GM19328 (cell line): ENCODE data around the gene ACAA1.
"Not testable (repeated sequence)": the region's sequence is repeated elsewhere in the genome, so short reads cannot be mapped to it uniquely, and the experiment has no call there.

Experiments
- ATAC-seq: cut with Tn5 transposase; IDR thresholded peaks from one replicate; pipeline ENCODE4 v1.9.1; 2021; ENCODE audit warnings: mild to moderate bottlenecking, moderate library complexity; ENCODE audit not compliant: unreplicated experiment

The ACAA1 gene

DNA sequence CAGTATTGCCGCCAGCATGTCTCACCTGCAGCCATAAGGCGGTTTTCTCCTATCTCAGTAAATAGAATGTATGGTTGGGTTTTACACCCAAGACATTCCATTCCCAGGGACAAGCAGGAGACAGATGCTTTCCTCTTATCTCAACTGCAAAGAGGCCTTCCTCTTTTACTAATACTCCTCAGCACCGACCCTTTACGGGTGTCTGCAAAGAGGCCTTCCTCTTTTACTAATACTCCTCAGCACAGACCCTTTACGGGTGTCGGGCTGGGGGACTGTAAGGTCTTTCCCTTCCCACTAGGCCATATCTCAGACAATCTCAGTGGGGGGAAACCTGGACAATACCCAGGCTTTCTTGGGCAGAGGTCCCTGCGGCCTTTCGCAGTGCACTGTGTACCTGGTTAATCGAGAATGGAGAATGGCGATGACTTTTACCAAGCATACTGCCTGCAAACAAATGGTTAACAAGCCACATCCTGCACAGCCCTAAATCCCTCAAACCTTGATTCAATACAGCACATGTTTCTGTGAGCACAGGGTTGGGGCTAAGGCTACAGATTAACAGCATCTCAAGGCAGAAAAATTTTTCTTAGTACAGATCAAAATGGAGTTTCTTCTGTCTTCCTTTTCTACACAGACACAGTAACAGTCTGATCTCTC is 1.2 kb downstream of the ACAA1 start:
- not testable (repeated sequence) for ATAC-seq

- ATAC-seq: not testable (repeated sequence)
Observed at GRCh38 chr3:38134517-38135143, 2.3 kb downstream of the ACAA1 start.

DNA sequence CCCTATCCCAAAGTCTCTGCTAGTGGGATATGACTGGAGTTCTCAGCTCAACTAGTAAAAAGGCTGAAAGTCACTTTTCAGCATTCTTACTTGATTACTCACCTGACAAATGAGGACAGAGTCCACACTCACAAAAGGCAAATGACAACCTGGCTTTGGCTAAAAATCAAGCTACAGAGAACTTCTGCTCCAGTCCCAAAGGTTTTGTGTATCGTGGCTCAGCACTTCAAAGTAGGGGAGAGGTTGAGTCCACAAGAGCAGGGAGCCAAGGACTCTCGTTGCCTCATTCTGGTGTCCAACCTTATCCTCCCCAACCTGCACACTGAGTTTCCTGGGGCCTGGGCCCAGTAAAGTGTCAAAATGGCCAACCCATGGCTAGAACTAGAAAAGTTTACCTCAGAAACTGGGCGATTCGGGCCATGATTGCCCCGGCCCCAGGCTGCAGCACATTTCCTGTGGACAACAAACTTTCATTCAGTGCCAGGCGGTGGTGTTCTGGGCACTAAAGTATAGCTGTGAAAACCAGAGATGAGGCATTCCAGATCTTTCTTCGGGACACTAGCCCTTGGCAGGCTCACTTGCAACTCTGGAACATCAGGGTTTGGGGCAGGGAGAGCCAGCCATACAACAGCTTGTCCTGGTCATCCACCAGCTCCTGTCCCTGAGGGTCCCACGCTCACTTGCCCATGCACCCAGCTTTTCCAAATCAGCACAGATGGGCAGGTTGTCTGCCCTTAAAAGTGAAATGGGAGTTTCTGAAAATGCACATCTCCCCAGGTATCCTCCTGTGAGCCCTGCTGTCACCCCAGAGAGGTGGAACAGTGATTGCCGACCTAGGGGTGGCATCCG is 3.1 kb downstream of the ACAA1 start:
- no peak for ATAC-seq

GRCh38 chr3:38133209-38133556 is 3.7 kb downstream of the ACAA1 start:
- ATAC-seq: no peak

- ATAC-seq: no peak
Observed at GRCh38 chr3:38131621-38132369, 5.1 kb downstream of the ACAA1 start.

GRCh38 chr3:38130631-38131065 is 6.3 kb downstream of the ACAA1 start:
- no peak for ATAC-seq

DNA sequence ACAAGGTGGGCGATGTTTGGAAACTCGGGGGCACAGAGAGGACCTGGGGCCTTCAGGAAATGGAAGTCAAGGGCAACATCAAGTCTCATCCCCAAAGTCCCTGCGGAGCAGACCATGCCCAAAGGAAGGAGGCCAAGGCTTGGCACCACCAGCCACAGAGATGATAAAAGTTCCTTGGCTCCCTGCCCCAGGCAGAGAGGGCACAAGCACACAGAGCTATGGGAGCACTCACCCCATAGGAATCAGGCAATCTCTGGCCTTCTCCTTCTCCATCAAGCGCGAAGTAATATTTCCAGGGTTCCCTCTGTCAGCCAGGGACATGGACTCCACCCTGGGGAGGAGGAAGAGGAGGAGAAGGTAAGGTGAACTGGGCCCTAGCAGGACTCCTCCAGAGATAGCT is 7.9 kb downstream of the ACAA1 start:
- no peak for ATAC-seq

DNA sequence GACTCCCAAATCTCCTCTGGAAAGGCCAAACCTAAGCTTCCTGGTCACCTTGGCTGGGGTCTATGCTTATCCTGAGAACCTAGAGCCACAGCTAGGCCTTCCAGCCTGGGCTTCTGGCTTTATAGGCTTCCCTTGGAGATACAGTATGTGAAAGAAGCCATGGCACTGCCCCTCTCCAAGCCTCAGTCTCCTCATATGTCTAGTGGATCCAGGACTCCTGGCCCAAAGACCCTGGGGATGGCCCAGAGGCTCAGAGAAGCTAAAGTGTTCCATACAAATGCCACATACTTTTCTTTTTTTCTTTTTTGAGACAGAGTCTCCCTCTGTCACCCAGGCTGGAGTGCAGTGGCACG is 8.6 kb downstream of the ACAA1 start:
- no peak for ATAC-seq

DNA sequence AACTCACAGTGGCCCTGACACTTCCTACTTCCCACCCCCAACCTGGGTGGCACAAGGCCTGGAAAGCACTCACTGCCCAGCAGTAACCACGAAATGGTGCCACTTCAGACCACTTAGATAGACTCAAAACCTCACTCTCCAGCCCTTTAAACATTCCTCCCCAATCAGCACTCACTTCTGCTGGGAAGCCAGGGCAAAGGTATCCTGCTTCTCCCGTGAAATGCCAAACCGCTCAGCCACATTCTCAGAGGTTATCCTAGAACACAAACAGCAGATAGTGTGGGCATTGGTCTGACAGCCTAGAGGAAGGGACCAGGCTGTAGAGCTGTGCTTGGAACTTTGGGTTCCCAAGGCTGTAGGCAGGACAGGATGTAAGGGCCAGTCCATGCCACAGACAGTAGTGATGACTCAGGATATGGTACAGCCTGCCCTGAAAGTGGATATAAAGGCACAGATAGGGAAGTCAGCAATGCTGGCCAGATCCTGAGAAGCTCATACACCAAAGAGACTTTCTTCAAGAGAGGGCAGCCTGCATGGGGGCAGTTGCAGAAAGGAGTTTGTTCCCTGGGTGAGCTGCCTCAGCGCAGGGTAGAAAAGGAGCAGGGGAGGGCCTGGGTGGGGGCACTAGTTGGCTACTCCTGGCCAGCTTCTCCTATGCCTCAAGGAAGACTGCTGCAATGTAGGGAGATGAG is 9.2 kb downstream of the ACAA1 start:
- no peak for ATAC-seq

GRCh38 chr3:38126121-38126892 is 10.6 kb downstream of the ACAA1 start:
- ATAC-seq: no peak

DNA sequence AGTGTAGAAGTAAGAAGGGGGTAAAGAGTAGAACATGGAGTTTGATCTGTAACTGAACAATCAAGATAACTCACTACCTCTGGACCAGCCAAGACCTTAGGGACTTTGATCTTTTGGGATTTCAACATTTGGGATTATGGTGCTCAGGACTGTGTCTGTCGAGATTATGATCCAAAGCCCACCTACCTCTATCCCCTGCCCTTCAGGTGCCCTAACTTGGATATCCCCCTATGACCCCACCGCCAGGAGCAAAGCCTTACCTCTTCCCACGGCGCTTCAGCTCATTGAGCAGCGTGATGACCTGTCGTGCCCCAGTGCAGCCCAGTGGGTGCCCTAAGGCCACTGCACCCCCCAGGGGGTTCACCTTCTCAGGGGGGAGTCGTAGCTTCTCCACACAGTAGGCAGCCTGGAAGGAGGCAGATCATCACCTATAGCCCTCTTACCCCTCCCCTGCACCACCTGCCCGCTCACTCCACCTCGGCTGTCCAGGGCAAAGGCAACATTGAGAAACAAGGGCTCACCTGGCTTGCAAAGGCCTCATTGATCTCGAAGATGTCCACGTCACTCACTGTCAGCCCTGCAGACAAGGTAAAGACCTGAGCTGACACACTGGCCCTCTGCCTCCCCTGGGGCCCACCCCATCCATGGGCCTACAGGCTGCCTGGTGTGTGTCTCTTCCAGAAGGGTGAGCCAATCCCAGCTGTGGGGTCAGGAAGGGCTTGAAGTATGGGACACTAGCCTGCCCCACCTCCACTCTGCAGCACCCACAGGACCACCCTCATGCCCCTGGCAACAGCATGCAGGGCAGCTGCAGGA is 11.4 kb downstream of the ACAA1 start:
- no peak for ATAC-seq

GRCh38 chr3:38124324-38125122 is 12.4 kb downstream of the ACAA1 start:
- ATAC-seq: no peak

DNA sequence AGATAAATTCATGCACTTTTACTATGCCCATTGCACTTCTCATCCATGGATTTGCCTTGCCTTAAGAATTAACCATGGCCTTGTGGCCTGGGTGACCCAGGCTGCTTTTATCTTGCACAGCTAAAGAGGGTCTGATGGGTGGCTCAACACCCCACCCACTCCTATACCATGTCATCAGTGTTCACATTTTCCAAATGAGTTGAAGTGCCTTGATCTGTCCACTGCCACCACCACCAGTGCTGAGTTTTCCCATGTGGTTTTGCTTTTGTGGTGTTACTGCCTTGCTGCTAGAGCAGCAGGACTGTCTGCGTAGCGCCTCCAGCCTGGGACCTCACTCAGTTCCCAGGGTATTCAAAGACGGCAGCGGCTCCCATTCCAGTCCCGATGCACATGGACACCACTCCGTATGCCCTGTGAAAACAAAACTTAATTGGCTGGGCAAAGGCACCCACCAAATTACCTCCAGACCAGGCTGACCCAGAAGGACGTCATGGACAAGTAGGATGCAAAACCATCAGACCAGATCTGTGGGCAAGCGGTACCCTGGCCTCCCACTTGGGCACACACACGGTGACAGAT is 14.1 kb downstream of the ACAA1 start:
- no peak for ATAC-seq

DNA sequence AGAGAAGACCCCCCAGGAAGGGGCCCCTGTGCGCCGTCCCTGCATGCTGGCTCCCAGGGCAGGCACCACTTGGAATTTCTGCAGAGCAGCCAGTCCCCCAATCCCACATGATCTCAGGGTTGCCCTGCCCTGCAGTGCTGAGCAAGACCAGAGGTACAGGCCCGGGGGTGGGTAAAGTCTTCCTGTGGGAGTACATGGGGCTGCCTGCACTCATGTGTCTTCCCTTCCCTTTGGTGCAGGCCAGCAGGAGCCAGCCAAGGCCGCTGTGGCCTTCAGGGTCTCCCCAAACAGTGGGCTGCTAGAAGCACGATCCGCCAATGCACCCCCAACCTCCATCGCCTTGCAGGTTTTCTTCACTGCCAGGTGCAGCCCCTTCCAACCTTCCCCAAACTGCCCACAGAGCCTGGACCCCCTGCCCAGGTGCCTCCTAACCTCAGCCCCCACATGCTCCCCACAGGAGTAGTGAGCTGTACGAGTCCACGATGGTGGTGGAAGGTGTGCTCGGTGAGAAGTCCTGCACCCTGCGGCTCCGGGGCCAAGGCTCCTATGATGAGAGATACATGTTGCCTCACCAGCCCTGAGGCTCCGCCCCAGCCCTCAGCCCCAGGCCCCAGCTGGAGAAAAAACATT is 15.0 kb downstream of the ACAA1 start:
- ATAC-seq: no peak

DNA sequence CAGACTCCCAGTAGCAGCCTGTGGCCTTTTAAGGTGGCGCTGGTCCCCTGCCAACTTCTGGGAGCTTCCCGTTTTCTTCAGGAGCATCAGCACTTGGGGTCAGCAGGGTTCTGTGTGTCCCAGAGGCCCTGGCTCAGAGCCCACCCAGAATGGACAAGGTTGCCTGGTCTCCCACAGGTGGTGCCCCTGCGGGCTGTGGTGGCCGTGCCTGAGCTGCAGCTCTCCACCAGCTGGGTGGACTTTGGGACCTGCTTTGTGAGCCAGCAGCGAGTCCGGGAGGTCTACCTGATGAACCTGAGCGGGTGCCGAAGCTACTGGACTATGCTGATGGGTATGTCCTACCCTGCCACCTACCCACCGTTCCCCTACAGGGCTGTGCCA is 15.5 kb downstream of the ACAA1 start:
- ATAC-seq: no peak

DNA sequence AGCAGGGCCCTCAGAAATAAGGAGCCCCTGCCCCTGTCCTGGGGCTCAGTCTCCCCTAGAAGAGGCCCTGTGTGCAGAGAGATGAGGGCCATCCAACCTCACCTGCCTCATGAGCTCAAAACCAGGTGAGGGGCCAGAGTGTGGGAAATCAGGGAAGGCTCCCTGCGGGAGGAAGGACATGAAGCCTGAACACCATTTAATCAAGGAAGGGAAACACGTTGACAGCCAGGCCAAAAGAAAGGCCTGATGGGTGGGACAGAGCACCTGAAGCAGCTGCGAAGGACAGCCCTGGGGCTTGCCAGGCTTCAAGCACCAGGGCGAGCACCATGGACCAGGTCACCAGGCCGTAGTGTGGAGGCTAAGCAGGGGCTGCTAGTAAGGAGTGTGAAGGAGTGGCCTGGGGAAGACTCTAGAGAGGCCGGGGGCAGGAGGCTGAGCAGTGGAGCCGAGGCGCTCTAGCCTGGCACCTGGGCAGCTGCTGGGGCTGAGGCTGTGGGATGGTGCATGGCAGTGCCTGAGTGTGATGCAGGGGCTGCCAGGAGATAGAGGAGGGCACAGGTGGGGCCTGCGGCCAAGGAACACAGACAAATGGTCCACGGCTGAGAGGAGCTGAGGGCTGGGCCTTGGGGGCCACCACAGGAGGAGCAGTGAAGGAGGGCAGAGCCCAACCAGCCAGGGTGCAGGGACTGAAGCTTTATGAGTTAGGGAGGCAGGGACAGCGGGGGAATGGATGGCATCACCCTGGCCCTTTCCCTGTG is 16.1 kb downstream of the ACAA1 start:
- ATAC-seq: no peak
